Measurements from ENCODE around the gene ZNF627.
"Not testable (repeated sequence)": the region's sequence is repeated elsewhere in the genome, so short reads cannot be mapped to it uniquely, and the experiment has no call there.

ZNF627 gene

GRCh38 chr19:11597202-11598102, at the start of gene ZNF627:
ZNF627 (plus strand) TSS chr19:11597483; CDS start chr19:11597628, 145 bp downstream.
- peak; percentile 96 for DNase-seq (ENCODE audit: low read depth)

GRCh38 chr19:11547929-11548700, 49.2 kb upstream of the ZNF627 start:
- no peak for DNase-seq (ENCODE audit: low read depth)

GRCh38 chr19:11549386-11549953, 47.8 kb upstream of the ZNF627 start:
- DNase-seq (ENCODE audit: low read depth) = no peak

- DNase-seq (ENCODE audit: low read depth) = no peak
Observed at GRCh38 chr19:11550265-11550664, 47.0 kb upstream of the ZNF627 start.

- DNase-seq (ENCODE audit: low read depth) = no peak
Observed at GRCh38 chr19:11551603-11552235, 45.6 kb upstream of the ZNF627 start.

GRCh38 chr19:11552666-11553372, 44.5 kb upstream of the ZNF627 start:
- DNase-seq (ENCODE audit: low read depth) = no peak

GRCh38 chr19:11554160-11554559, 43.1 kb upstream of the ZNF627 start:
- no peak for DNase-seq (ENCODE audit: low read depth)

GRCh38 chr19:11555246-11555645, 42.0 kb upstream of the ZNF627 start:
- DNase-seq (ENCODE audit: low read depth) = no peak

- no peak for DNase-seq (ENCODE audit: low read depth)
Observed at GRCh38 chr19:11556634-11557420, 40.5 kb upstream of the ZNF627 start.

GRCh38 chr19:11558881-11559828, 38.1 kb upstream of the ZNF627 start, which contains the start of gene ELOF1:
ELOF1 (minus strand) TSS chr19:11559230; CDS start chr19:11554347, 4,883 bp downstream.
- peak; percentile 97 for DNase-seq (ENCODE audit: low read depth)

- DNase-seq (ENCODE audit: low read depth) = no peak
Observed at GRCh38 chr19:11560404-11561051, 36.8 kb upstream of the ZNF627 start.

GRCh38 chr19:11563532-11563931, 33.8 kb upstream of the ZNF627 start:
- no peak for DNase-seq (ENCODE audit: low read depth)

- not testable (repeated sequence) for DNase-seq (ENCODE audit: low read depth)
Observed at GRCh38 chr19:11564082-11564807, 33.0 kb upstream of the ZNF627 start.

- DNase-seq (ENCODE audit: low read depth) = not testable (repeated sequence)
Observed at GRCh38 chr19:11565649-11565980, 31.7 kb upstream of the ZNF627 start.

- DNase-seq (ENCODE audit: low read depth) = no peak
Observed at GRCh38 chr19:11566164-11566563, 31.1 kb upstream of the ZNF627 start.

GRCh38 chr19:11570039-11570462, 27.2 kb upstream of the ZNF627 start:
- DNase-seq (ENCODE audit: low read depth) = no peak

GRCh38 chr19:11573354-11573753, 23.9 kb upstream of the ZNF627 start:
- DNase-seq (ENCODE audit: low read depth) = not testable (repeated sequence)

- DNase-seq (ENCODE audit: low read depth) = not testable (repeated sequence)
Observed at GRCh38 chr19:11573763-11574162, 23.5 kb upstream of the ZNF627 start.

All from HS-5 (cell line).